ENCODE results near the gene PRKN.

Gene PRKN

GRCh38 chr6:161299726-161300125 lies 1427.8 kb downstream of the PRKN start:
- Histone ChIP-seq H3K9ac (ENCODE audit: low read depth, low read length) (no peak overlapping the region), H3K27me3 (ENCODE audit: insufficient read depth, low read length) (no peaks in the 10 kb centered on the region), H3K27ac (ENCODE audit: low read length) (no peak overlapping the region), H3K4me3 (ENCODE audit: low read length) (no peak overlapping the region), H3K9me3 (ENCODE audit: insufficient read depth, low read depth, low read length) (peaks cover 34% of the 10 kb centered on the region), H3K4me1 (ENCODE audit: insufficient read depth, low read length) (peaks cover 5% of the 10 kb centered on the region; the same call in 1 of the 2 replicates), H3K36me3 (ENCODE audit: insufficient read depth, low read depth, low read length) (peaks cover 5% of the 10 kb centered on the region; the same call in 1 of the 2 replicates)

Data from iPS-20b (cell line).